Measurements from ENCODE around the gene PI4KA.
"Not testable (repeated sequence)": the region's sequence is repeated elsewhere in the genome, so short reads cannot be mapped to it uniquely, and the experiment has no call there.

Gene PI4KA

DNA sequence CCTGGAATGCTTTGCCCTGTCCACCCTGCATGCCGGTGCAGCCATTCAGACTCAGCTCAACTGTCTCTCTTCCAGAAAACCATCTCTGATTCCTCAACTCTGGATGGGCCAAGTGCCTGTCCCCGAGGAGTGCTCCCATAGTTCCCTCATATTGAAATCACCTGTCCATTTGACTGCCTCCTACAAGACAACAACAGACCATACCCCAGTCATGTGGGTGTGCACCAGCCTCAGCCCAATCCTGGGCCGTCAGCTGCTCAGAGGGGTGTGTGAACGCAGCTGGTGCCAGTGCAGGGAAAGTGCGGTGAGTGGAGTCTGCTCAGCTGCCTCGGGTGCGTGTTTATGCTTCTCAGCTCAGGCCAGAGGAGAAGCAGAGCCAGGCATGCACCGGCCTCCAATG lies 126.2 kb downstream of the PI4KA start:
- not testable (repeated sequence) for H3K9me3 ChIP-seq (ENCODE audit: control insufficient read depth, insufficient read depth, low read length); H3K27ac ChIP-seq (ENCODE audit: low read depth, low read length); H3K79me2 ChIP-seq (ENCODE audit: control insufficient read depth, low read length)

DNA sequence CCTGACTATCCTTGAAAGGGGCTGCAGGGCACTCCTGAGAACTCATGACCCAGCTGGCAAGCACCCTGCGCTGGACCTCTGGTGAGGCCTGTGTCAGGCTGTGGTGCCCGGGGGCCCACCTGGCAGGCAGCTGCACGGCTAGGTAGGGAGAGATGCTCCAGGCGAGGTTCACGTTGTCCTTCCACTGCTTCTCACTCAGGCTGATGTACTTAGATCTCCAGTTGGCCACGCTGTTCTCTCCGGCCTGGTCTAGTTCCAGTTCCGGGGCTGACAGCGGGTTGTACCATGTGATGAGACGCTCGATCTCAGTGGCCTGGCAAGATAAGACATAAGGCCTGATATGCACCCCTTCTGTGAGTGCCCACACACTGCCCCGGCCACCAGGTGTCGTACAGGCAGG lies 129.4 kb downstream of the PI4KA start:
- no peaks in the 10 kb centered on the region for H3F3A ChIP-seq (ENCODE audit: control insufficient read depth, insufficient read depth)
- no peak for TF ChIP-seq EZH2phosphoT487 (IDR thresholded peaks at IDR 0.05; ENCODE audit: borderline replicate concordance, low read length)
- TF ChIP-seq, protein P1, sequence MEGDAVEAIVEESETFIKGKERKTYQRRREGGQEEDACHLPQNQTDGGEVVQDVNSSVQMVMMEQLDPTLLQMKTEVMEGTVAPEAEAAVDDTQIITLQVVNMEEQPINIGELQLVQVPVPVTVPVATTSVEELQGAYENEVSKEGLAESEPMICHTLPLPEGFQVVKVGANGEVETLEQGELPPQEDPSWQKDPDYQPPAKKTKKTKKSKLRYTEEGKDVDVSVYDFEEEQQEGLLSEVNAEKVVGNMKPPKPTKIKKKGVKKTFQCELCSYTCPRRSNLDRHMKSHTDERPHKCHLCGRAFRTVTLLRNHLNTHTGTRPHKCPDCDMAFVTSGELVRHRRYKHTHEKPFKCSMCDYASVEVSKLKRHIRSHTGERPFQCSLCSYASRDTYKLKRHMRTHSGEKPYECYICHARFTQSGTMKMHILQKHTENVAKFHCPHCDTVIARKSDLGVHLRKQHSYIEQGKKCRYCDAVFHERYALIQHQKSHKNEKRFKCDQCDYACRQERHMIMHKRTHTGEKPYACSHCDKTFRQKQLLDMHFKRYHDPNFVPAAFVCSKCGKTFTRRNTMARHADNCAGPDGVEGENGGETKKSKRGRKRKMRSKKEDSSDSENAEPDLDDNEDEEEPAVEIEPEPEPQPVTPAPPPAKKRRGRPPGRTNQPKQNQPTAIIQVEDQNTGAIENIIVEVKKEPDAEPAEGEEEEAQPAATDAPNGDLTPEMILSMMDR (IDR thresholded peaks at IDR 0.05; ENCODE audit: low read depth, low read length, poor library complexity, severe bottlenecking) = no peak
- no peaks in the 10 kb centered on the region for H3K27me3 ChIP-seq (ENCODE audit: control insufficient read depth, low read length)
- no peaks in the 10 kb centered on the region for H4K20me1 ChIP-seq (ENCODE audit: control insufficient read depth, insufficient read depth, low read depth, low read length)
- no peak overlapping the region for H3K4me2 ChIP-seq (ENCODE audit: low read length)
- no peaks in the 10 kb centered on the region for H3K9me3 ChIP-seq (ENCODE audit: control insufficient read depth, insufficient read depth, low read length)
- no peaks in the 10 kb centered on the region for H3K4me1 ChIP-seq (ENCODE audit: control insufficient read depth, low read length)
- no peaks in the 10 kb centered on the region for H3K9me2 ChIP-seq (replicated peaks; ENCODE audit: control insufficient read depth, low read length)
- H3K79me2 ChIP-seq (ENCODE audit: control insufficient read depth, low read length) = no peaks in the 10 kb centered on the region
- no peak overlapping the region for H3K4me3 ChIP-seq (ENCODE audit: low read length)
- H3K36me3 ChIP-seq (ENCODE audit: control insufficient read depth, low read length) = peaks cover 35% of the 10 kb centered on the region
- no peak overlapping the region for H3K27ac ChIP-seq (ENCODE audit: low read depth, low read length)

More for the DNA sequence above, 126.2 kb downstream of the PI4KA start:
- not testable (repeated sequence) for H3F3A ChIP-seq (ENCODE audit: control insufficient read depth, insufficient read depth); H3K4me3 ChIP-seq (ENCODE audit: low read length); H3K9me2 ChIP-seq (replicated peaks; ENCODE audit: control insufficient read depth, low read length); H4K20me1 ChIP-seq (ENCODE audit: control insufficient read depth, insufficient read depth, low read depth, low read length); H3K27me3 ChIP-seq (ENCODE audit: control insufficient read depth, low read length); H3K4me2 ChIP-seq (ENCODE audit: low read length); H3K4me1 ChIP-seq (ENCODE audit: control insufficient read depth, low read length)
- peaks cover 20% of the 10 kb centered on the region for H3K36me3 ChIP-seq (ENCODE audit: control insufficient read depth, low read length)

DNA sequence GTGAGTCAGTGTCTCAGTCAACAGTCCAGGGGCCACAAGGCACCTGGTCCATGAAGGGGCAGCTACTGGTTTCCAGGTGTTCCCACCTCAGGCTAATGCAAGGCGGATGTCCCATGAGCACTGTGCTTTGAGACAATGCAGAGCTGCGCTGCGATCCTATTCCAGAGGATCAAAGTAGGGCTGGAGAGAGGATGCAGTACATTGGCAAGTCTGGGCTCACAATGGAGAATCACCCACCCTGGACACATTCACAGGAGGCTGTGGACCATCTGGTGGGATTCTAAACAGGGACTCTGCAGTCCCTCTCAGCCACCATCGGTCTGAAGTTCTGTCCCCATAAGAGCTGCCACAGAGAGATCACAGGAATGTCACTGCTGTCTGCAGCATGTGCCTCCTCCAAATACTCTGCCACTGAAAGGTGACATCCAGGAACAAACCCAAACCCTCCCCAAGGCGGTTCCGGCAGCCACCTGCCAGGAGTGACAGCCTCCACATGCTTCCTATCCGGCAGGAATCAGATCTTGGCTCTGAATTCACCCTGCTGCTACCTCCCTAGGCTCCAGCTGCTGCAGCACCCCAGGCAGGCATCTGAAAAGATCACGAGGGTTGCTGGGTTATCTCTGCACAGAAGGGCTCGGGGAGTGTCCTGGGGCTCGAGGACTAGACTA lies 130.0 kb downstream of the PI4KA start:
- H3K79me2 ChIP-seq (ENCODE audit: control insufficient read depth, low read length) = no peaks in the 10 kb centered on the region
- H4K20me1 ChIP-seq (ENCODE audit: control insufficient read depth, insufficient read depth, low read depth, low read length) = no peaks in the 10 kb centered on the region
- TF ChIP-seq EZH2phosphoT487 (IDR thresholded peaks at IDR 0.05; ENCODE audit: borderline replicate concordance, low read length) = no peak
- TF ChIP-seq, protein P1 (IDR thresholded peaks at IDR 0.05; ENCODE audit: low read depth, low read length, poor library complexity, severe bottlenecking) = no peak
- H3K9me3 ChIP-seq (ENCODE audit: control insufficient read depth, insufficient read depth, low read length) = no peaks in the 10 kb centered on the region
- H3K36me3 ChIP-seq (ENCODE audit: control insufficient read depth, low read length) = peaks cover 35% of the 10 kb centered on the region
- no peak overlapping the region for H3K4me2 ChIP-seq (ENCODE audit: low read length)
- no peaks in the 10 kb centered on the region for H3K9me2 ChIP-seq (replicated peaks; ENCODE audit: control insufficient read depth, low read length)
- no peak overlapping the region for H3K4me3 ChIP-seq (ENCODE audit: low read length)
- no peaks in the 10 kb centered on the region for H3K4me1 ChIP-seq (ENCODE audit: control insufficient read depth, low read length)
- no peak overlapping the region for H3K27ac ChIP-seq (ENCODE audit: low read depth, low read length)
- H3F3A ChIP-seq (ENCODE audit: control insufficient read depth, insufficient read depth) = no peaks in the 10 kb centered on the region
- H3K27me3 ChIP-seq (ENCODE audit: control insufficient read depth, low read length) = no peaks in the 10 kb centered on the region

DNA sequence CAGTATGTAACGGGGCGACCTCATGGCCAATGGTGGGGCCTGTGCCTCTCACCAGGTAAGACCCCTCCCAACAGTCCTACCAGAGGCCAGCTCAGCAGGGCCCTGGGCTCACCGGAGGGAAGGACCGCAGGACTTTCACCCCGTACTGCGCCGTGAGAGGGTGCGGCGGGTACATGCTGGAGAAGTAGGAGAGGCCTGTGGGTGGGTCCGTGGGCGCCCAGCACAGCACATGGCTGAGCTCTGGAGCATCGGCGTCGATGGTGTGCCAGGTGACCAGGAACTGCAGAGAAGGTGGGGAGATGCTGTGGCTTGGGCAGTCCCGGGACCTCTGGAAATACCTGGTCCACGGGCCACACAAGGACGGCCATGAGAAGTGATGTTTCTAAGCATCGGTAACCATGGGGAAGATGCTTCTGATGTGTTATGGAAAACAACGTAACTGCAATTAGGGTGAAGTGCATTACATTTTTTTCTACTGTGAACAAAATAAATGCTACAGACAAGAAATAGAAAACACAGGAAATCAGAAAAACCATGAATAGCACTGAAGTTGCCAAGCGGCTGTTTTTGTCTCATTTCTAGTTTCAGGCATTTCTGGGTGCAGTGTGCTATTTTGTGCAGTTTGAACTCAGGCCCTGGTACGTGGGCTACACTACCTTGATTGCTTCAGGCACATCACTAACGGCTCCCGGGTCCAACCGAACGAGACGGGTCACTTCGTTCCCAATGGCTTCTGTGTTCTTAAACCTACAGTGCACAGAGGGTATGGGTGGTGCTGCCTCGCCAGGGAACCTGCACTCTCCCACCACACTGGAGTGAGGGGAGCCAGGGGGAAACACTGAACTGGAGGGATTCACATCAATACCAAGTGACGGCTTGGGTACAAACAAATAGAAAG lies 131.2 kb downstream of the PI4KA start:
- no peak overlapping the region for H3K4me3 ChIP-seq (ENCODE audit: low read length)
- H3K4me2 ChIP-seq (ENCODE audit: low read length) = no peak overlapping the region
- no peaks in the 10 kb centered on the region for H3K9me2 ChIP-seq (replicated peaks; ENCODE audit: control insufficient read depth, low read length)
- TF ChIP-seq, protein P1 (IDR thresholded peaks at IDR 0.05; ENCODE audit: low read depth, low read length, poor library complexity, severe bottlenecking) = no peak
- no peak for TF ChIP-seq EZH2phosphoT487 (IDR thresholded peaks at IDR 0.05; ENCODE audit: borderline replicate concordance, low read length)
- no peak overlapping the region for H3K27ac ChIP-seq (ENCODE audit: low read depth, low read length)
- H3F3A ChIP-seq (ENCODE audit: control insufficient read depth, insufficient read depth) = no peaks in the 10 kb centered on the region
- no peaks in the 10 kb centered on the region for H3K79me2 ChIP-seq (ENCODE audit: control insufficient read depth, low read length)
- H3K4me1 ChIP-seq (ENCODE audit: control insufficient read depth, low read length) = peaks cover under 1% of the 10 kb centered on the region; the same call in 1 of the 2 replicates
- H3K27me3 ChIP-seq (ENCODE audit: control insufficient read depth, low read length) = no peaks in the 10 kb centered on the region
- H4K20me1 ChIP-seq (ENCODE audit: control insufficient read depth, insufficient read depth, low read depth, low read length) = no peaks in the 10 kb centered on the region
- H3K36me3 ChIP-seq (ENCODE audit: control insufficient read depth, low read length) = peaks cover 35% of the 10 kb centered on the region
- no peaks in the 10 kb centered on the region for H3K9me3 ChIP-seq (ENCODE audit: control insufficient read depth, insufficient read depth, low read length)
